ENCODE results near the gene PTOV1. TPM values are rescaled to one million over a fixed set of nuclear protein-coding genes. Genes with fewer than 3 reads are reported as not detected.

PTOV1 gene
- total and polyA plus RNA-seq, 2 of the 8 experiments (the other 6 are each of a cell fraction or from before 2014, with no cell fraction given): 147 to 251 TPM

DNA sequence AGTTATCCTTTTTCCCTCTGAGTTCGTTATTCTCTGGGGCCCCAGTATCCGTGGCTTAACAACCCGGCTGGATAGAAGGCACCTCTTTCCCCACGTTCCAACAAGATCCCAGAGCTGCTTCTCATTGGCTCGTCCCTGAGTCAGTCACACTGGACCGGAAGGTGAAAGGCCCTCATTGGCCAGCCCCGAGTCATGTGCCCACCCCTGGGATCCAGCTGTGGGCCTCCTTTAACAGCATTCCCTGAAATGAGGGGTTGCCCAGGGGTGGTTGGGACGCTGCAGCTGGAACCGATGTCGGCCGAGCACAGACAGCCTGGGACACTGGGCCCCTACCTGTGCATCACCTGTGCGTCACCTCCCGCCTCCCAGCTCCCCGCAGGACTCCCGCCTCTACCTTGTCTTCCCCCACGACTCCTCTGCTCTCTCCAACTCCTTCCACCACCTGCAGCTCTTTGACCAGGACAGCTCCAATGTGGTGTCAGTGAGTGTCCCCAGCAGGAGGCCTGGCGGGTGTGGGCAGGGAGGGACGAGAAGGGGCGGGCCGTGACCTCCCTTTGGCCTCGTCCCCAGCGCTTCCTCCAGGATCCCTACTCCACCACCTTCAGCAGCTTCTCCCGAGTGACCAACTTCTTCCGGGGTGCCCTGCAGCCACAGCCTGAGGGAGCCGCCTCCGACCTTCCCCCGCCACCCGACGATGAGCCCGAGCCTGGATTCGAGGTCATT is 30.9 kb downstream of the PTOV1 start:
- Histone ChIP-seq H4K5ac (ENCODE audit: insufficient read length, low read depth, low read length) (no peak overlapping the region), H3K4me1 (replicated peaks in 1 of 4; ENCODE audit: control insufficient read depth in 3 of 4, insufficient read depth in 4 of 4, low read length in 3 of 4) (peaks cover 0 to 7% (median 4%) of the 10 kb centered on the region in 4 experiments; a peak in 5 of 7 replicates), H2BK5ac (ENCODE audit: low read depth, low read length) (no peak overlapping the region), H2AFZ (ENCODE audit: low read length) (no peak overlapping the region), H4K20me1 (replicated peaks in 1 of 2; ENCODE audit: control insufficient read depth in 1 of 2, insufficient read depth in 2 of 2, low read length in 2 of 2) (peaks cover 10 to 18% of the 10 kb centered on the region in 2 experiments), H3K4me2 (ENCODE audit: insufficient read depth in 1 of 2, low read depth in 2 of 2, low read length in 2 of 2) (no peak overlapping the region), H3K4ac (replicated peaks; ENCODE audit: insufficient read length, low read depth, low read length) (no peak overlapping the region), H2BK20ac (ENCODE audit: low read length) (no peak overlapping the region), H2BK120ac (replicated peaks; ENCODE audit: low read depth, low read length) (no peak overlapping the region), H3K23me2 (ENCODE audit: low read depth, low read length) (peaks cover 7% of the 10 kb centered on the region), H3K79me2 (ENCODE audit: control insufficient read depth in 1 of 2, insufficient read depth in 2 of 2, low read length in 2 of 2) (peaks cover 0 to 12% of the 10 kb centered on the region in 2 experiments; a peak in 2 of 4 replicates), H4K91ac (replicated peaks; ENCODE audit: insufficient read length, low read length) (no peak overlapping the region), H3K27ac (ENCODE audit: low read depth, low read length) (no peak overlapping the region), H3K36me3 (ENCODE audit: control insufficient read depth in 2 of 4, insufficient read depth in 4 of 4, low read length in 3 of 4) (peaks cover 24 to 56% (median 47%) of the 10 kb centered on the region in 4 experiments), H3K56ac (replicated peaks; ENCODE audit: insufficient read length, low read depth, low read length) (no peak overlapping the region), H3K27me3 (replicated peaks in 1 of 4; ENCODE audit: control insufficient read depth in 3 of 4, extremely low read depth in 1 of 4, insufficient read depth in 3 of 4, low read length in 3 of 4) (no peaks in the 10 kb centered on the region), H3K4me3 (ENCODE audit: extremely low read depth in 1 of 4, insufficient read depth in 2 of 4, low read depth in 3 of 4, low read length in 4 of 4) (no peak overlapping the region), H4K8ac (ENCODE audit: extremely low read depth, insufficient read depth, low read length) (no peak overlapping the region), H3K14ac (ENCODE audit: insufficient read length) (no peak overlapping the region), H3K79me1 (ENCODE audit: low read depth, low read length) (peaks cover 9% of the 10 kb centered on the region; the same call in 1 of the 2 replicates), H3K23ac (ENCODE audit: insufficient read length) (no peak overlapping the region), H2AK5ac (ENCODE audit: low read depth, low read length) (no peak overlapping the region), H2BK15ac (ENCODE audit: low read length) (no peak overlapping the region), H2BK12ac (ENCODE audit: low read depth, low read length) (no peak overlapping the region), H3K18ac (ENCODE audit: extremely low read depth, low read length) (no peak overlapping the region), H3K9ac (replicated peaks in 1 of 4; ENCODE audit: extremely low read depth in 1 of 4, low read depth in 3 of 4, low read length in 3 of 4) (no peak overlapping the region), H3K9me3 (ENCODE audit: insufficient read depth in 2 of 2, low read depth in 1 of 2, low read length in 1 of 2) (no peaks in the 10 kb centered on the region)
- ChIA-PET POLR2A (ENCODE audit: partially characterized antibody) (interaction anchor here (1.0 to 2.0 kb wide), 6 partner anchors 8 to 72 kb away, joined by 3 to 8 read pairs (median 4); no protein-coding TSS in a partner anchor), CTCF (ENCODE audit: partially characterized antibody) (interaction anchor here (1.1 to 2.0 kb wide), 3 partner anchors 9 to 93 kb away, joined by 3 to 5 read pairs (median 3); no protein-coding TSS in a partner anchor)
- WGBS, 2 experiments (ENCODE audit: extremely low coverage in 1 of 2, insufficient coverage in 1 of 2, insufficient read length in 1 of 2, insufficient replicate concordance in 2 of 2, low coverage in 1 of 2, low lambda C conversion rate in 2 of 2, missing lambda C conversion rate in 1 of 2): 88% methylated on average over 21 of the region's 31 CpGs; no CpG with 5 or more reads in 1 of the 2 experiments
- FAIRE-seq: no peak
- peak in 1 of 2 experiments; percentile 64 for DNase-seq (ENCODE audit: low read depth in 1 of 2, low spot score in 2 of 2)
- no peak for TF ChIP-seq RAD21 (IDR thresholded peaks at IDR 0.05 in 1 of 2, conservative IDR thresholded peaks at IDR 0.05 in 1 of 2; ENCODE audit: low read depth in 2 of 2, low read length in 2 of 2)
- TF ChIP-seq GTF2F1 (IDR thresholded peaks at IDR 0.05; ENCODE audit: borderline replicate concordance, low read depth, low read length): no peak
- no peak for TF ChIP-seq GABPA (IDR thresholded peaks at IDR 0.05; ENCODE audit: borderline replicate concordance, insufficient read depth, low read length)
- no peak for TF ChIP-seq MAX (IDR thresholded peaks at IDR 0.05)
- TF ChIP-seq, protein P1, sequence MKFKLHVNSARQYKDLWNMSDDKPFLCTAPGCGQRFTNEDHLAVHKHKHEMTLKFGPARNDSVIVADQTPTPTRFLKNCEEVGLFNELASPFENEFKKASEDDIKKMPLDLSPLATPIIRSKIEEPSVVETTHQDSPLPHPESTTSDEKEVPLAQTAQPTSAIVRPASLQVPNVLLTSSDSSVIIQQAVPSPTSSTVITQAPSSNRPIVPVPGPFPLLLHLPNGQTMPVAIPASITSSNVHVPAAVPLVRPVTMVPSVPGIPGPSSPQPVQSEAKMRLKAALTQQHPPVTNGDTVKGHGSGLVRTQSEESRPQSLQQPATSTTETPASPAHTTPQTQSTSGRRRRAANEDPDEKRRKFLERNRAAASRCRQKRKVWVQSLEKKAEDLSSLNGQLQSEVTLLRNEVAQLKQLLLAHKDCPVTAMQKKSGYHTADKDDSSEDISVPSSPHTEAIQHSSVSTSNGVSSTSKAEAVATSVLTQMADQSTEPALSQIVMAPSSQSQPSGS (IDR thresholded peaks at IDR 0.05; ENCODE audit: low read length): no peak
- TF ChIP-seq POLR2A (IDR thresholded peaks at IDR 0.05; ENCODE audit: control extremely low read depth in 1 of 2, low read depth in 2 of 2, low read length in 2 of 2): peak in 1 of 2 experiments; percentile 17; a peak in 1 of 3 replicates
- no peak for TF ChIP-seq HDAC2 (IDR thresholded peaks at IDR 0.05; ENCODE audit: borderline replicate concordance in 1 of 2, low read depth in 2 of 2, low read length in 2 of 2)
- peak; percentile 37; the same call in 1 of the 2 replicates for TF ChIP-seq SP2 (IDR thresholded peaks at IDR 0.05; ENCODE audit: low read length)
- no peak for TF ChIP-seq ASH2L (IDR thresholded peaks at IDR 0.05; ENCODE audit: low read length)

Measured in H1 (cell line).